K562 (cell line): ENCODE measurements around the gene KIFC3. TPM values are rescaled to one million over a fixed set of nuclear protein-coding genes. Genes with fewer than 3 reads are reported as not detected.
A peak's percentile ranks its signal among the peaks of the same experiment; 100 is the strongest.

Experiments
- ATAC-seq: fragments of 200-7000 bp; cut with Tn5 transposase; 3 replicates; pipeline ENCODE4 v1.9.1; 2020; ENCODE audit warnings: moderate library complexity
- BruUV-seq: library from RNA; stranded (reverse); fragments of 400-500 nt; replicated peaks from 2 replicates; lab custom pipeline; 2021; lab: Mats Ljungman, UMichigan
- CTCF ChIA-PET: fragments of 300-600 bp; formaldehyde crosslinking; extraction: SDS; loops from one replicate; lab custom pipeline; 2021; ENCODE audit warnings: low intra/inter-chr PET ratio; lab: Yijun Ruan, JAX
- POLR2A ChIA-PET: fragments of 300-600, 350-650 bp; sonication (Branson Sonifier 250); formaldehyde crosslinking; extraction: SDS; loops from one replicate; lab custom pipeline; 2021; ENCODE audit warnings: antibody characterized with exemption, inconsistent platforms; lab: Yijun Ruan, JAX
- DNase-seq, 4 experiments: peaks; one replicate each; pipeline versions ENCODE4 v3.0.0 to v3.0.0-alpha.2; 2011 to 2018; ENCODE audit warnings: low spot score in 3 of 4, mixed read lengths in 3 of 4; ENCODE audit errors: extremely low read depth in 1 of 4
- FAIRE-seq: peaks from 2 replicates; lab custom pipeline; 2011; peaks lifted over from hg19 to GRCh38; lab: Jason Lieb, UNC
- H2AFZ ChIP-seq: 2 replicates; pipeline ENCODE4 v1.6.0; 2011; ENCODE audit warnings: low read depth, low read length, control low read depth, inconsistent platforms
- H3K27ac ChIP-seq: fragments of 200-600 bp; 3 replicates; pipeline ENCODE4 v1.8.0; 2011; ENCODE audit warnings: low read depth, mild to moderate bottlenecking, control low read depth, inconsistent platforms, low read length, moderate library complexity, mixed read lengths; ENCODE audit errors: extremely low read depth
- H3K27me3 ChIP-seq, 2 experiments: fragments of 300-600 bp in 1 of 2; 2 replicates in 1 of 2; 3 replicates in 1 of 2; pipeline versions ENCODE4 v1.6.0 to v1.8.0; 2011; ENCODE audit warnings: inconsistent platforms in 2 of 2, low read length in 2 of 2, mild to moderate bottlenecking in 1 of 2, mixed read lengths in 1 of 2, moderate library complexity in 1 of 2; ENCODE audit not compliant: control insufficient read depth in 2 of 2, insufficient read depth in 2 of 2
- H3K36me3 ChIP-seq: fragments of 300-600 bp; 3 replicates; pipeline ENCODE4 v1.8.0; 2011; ENCODE audit warnings: mild to moderate bottlenecking, low read length, inconsistent platforms; ENCODE audit not compliant: control insufficient read depth, insufficient read depth
- H3K4me1 ChIP-seq, 2 experiments: fragments of 200-600 bp in 1 of 2; replicated peaks in 1 of 2; 2 replicates in 1 of 2; 3 replicates in 1 of 2; pipeline versions ENCODE4 v1.5.1 to v1.8.0; 2011; ENCODE audit warnings: inconsistent platforms in 2 of 2, low read length in 2 of 2, mild to moderate bottlenecking in 1 of 2, mixed read lengths in 1 of 2, moderate library complexity in 1 of 2; ENCODE audit not compliant: control insufficient read depth in 2 of 2, insufficient read depth in 2 of 2
- H3K4me2 ChIP-seq: 2 replicates; pipeline ENCODE4 v1.6.1; 2011; ENCODE audit warnings: low read length, control low read depth, inconsistent platforms, mixed read lengths; ENCODE audit not compliant: insufficient read depth
- H3K4me3 ChIP-seq: fragments of 200-600 bp; sonication (generic), shearing (Covaris generic); 2 replicates; pipeline ENCODE4 v1.5.1; 2016; ENCODE audit warnings: control low read depth, inconsistent platforms
- H3K79me2 ChIP-seq: fragments of 200-600 bp; 3 replicates; pipeline ENCODE4 v1.8.0; 2011; ENCODE audit warnings: low read length, inconsistent platforms; ENCODE audit not compliant: control insufficient read depth, insufficient read depth
- H3K9ac ChIP-seq, 2 experiments: 2 replicates each; pipeline versions ENCODE4 v1.6.0 to v1.6.1; 2011; ENCODE audit warnings: low read depth in 2 of 2, low read length in 2 of 2, control low read depth in 1 of 2, inconsistent platforms in 1 of 2, mild to moderate bottlenecking in 1 of 2, mixed read lengths in 1 of 2; ENCODE audit not compliant: insufficient read depth in 1 of 2
- H3K9me1 ChIP-seq: one replicate; pipeline ENCODE4 v1.6.0; 2011; ENCODE audit warnings: inconsistent platforms, mild to moderate bottlenecking, low read length, moderate library complexity; ENCODE audit not compliant: control insufficient read depth, insufficient read depth
- H3K9me3 ChIP-seq: replicated peaks from 2 replicates; pipeline ENCODE4 v1.5.1; 2011; ENCODE audit warnings: low read depth, low read length, inconsistent platforms; ENCODE audit not compliant: control insufficient read depth, insufficient read depth
- H4K20me1 ChIP-seq: replicated peaks from 2 replicates; pipeline ENCODE4 v1.6.1; 2011; ENCODE audit warnings: low read length, inconsistent platforms, mixed read lengths; ENCODE audit not compliant: control insufficient read depth, insufficient read depth
- GABPA ChIP-seq: fragments of 200-800 bp; sonication (Bioruptor generic); conservative IDR thresholded peaks from 2 replicates; pipeline ENCODE4 v1.6.1; 2016; ENCODE audit warnings: low read depth, missing genetic modification characterization, missing compliant biosample characterization
- GMEB1 ChIP-seq: fragments of 250-450 bp; sonication (Bioruptor Pico); IDR thresholded peaks from 2 replicates; pipeline ENCODE4 v1.4.0; 2020; ENCODE audit warnings: mild to moderate bottlenecking
- MAZ ChIP-seq, 2 experiments: fragments of 450-650 bp in 1 of 2; sonication (generic) in 1 of 2; formaldehyde crosslinking; IDR thresholded peaks in 1 of 2; conservative IDR thresholded peaks in 1 of 2; 2 replicates each; pipeline versions ENCODE4 v1.4.0 to v1.5.0; 2020; ENCODE audit warnings: mild to moderate bottlenecking in 1 of 2, missing genetic modification reagents in 1 of 2
- PREB ChIP-seq: sonication (generic); formaldehyde crosslinking; IDR thresholded peaks from 2 replicates; pipeline ENCODE4 v1.8.1; 2023; ENCODE audit warnings: mild to moderate bottlenecking, missing genetic modification reagents
- SAP30 ChIP-seq: fragments of 200-600 bp; sonication (generic); IDR thresholded peaks from 2 replicates; pipeline ENCODE4 v1.6.1; 2012; ENCODE audit warnings: borderline replicate concordance, low read depth, mild to moderate bottlenecking, moderate library complexity, low read length, control low read depth, inconsistent platforms; ENCODE audit not compliant: insufficient read depth, poor library complexity, severe bottlenecking
- SP1 ChIP-seq: sonication (generic); formaldehyde crosslinking; IDR thresholded peaks from 2 replicates; pipeline ENCODE4 v1.8.1; 2022; ENCODE audit warnings: mild to moderate bottlenecking, missing genetic modification reagents
- TEAD4 ChIP-seq, 2 experiments: sonication (generic) in 1 of 2; formaldehyde crosslinking in 1 of 2; IDR thresholded peaks; 2 replicates each; pipeline versions ENCODE4 v1.6.1 to v1.8.0; 2012 to 2022; ENCODE audit warnings: borderline replicate concordance in 1 of 2, inconsistent platforms in 1 of 2, low read length in 1 of 2, mild to moderate bottlenecking in 1 of 2, missing genetic modification reagents in 1 of 2
- ZBTB17 ChIP-seq: fragments of 450-650 bp; formaldehyde crosslinking; IDR thresholded peaks from 2 replicates; pipeline ENCODE4 v1.4.0; 2020; ENCODE audit warnings: mild to moderate bottlenecking
- ZNF274 ChIP-seq: IDR thresholded peaks from 2 replicates; pipeline ENCODE4 v1.6.1; 2011; ENCODE audit warnings: low read depth, mild to moderate bottlenecking, low read length, moderate library complexity, borderline replicate concordance
- ZNF408 ChIP-seq: fragments of 250-450 bp; sonication (Bioruptor Pico); IDR thresholded peaks from 2 replicates; pipeline ENCODE4 v1.4.0; 2020; ENCODE audit warnings: low read depth, mild to moderate bottlenecking, moderate library complexity
- ZNF561 ChIP-seq: fragments of 450-650 bp; formaldehyde crosslinking; conservative IDR thresholded peaks from 2 replicates; pipeline ENCODE4 v1.4.0; 2020; ENCODE audit warnings: mild to moderate bottlenecking, moderate library complexity
- ZNF639 ChIP-seq, 2 experiments: fragments of 200-800 bp in 1 of 2; sonication (Bioruptor generic) in 1 of 2; sonication (generic) in 1 of 2; formaldehyde crosslinking in 1 of 2; IDR thresholded peaks in 1 of 2; conservative IDR thresholded peaks in 1 of 2; 2 replicates each; pipeline versions ENCODE4 v1.5.0 to v1.6.1; 2016 to 2020; ENCODE audit warnings: missing compliant biosample characterization in 1 of 2, missing genetic modification characterization in 1 of 2, missing genetic modification reagents in 1 of 2
- ZNF780A ChIP-seq: fragments of 250-450 bp; sonication (Bioruptor Pico); IDR thresholded peaks from 2 replicates; pipeline ENCODE4 v1.5.0; 2021; ENCODE audit warnings: mild to moderate bottlenecking
- WGBS: fragments of 100-300 bp; shearing (Covaris generic); methylation state at CpG from one replicate; pipeline ENCODE4 v1.1.6; 2016; ENCODE audit warnings: low coverage, mixed read lengths; ENCODE audit not compliant: insufficient coverage; ENCODE audit errors: missing lambda C conversion rate; 5-methylcytosine and 5-hydroxymethylcytosine counted together
- in situ Hi-C: fragments of 300-500 bp; cut with MboI; formaldehyde crosslinking; loops from 4 replicates; pipeline ENCODE4 v1.15.0; 2018; ENCODE audit warnings: inconsistent platforms, mixed read lengths
- intact Hi-C: fragments of 100-400 bp; cut with micrococcal nuclease; formaldehyde crosslinking; loops from 2 replicates; pipeline ENCODE4 v1.14.2; 2022
- polyA plus RNA-seq, 8 experiments: library from polyadenylated mRNA; depleted of rRNA in 4 of 8; stranded (reverse) in 5 of 8; unstranded in 3 of 8; fragments of >200 nt; fragmentation: Nextera tagmentation in 2 of 8; fragmentation: Illumina TruSeq in 1 of 8; extraction: Ambion mirVana in 2 of 8; extraction: Trizol in 1 of 8; gene quantifications; 2 replicates each; pipeline versions ENCODE4 v1.2.1 to v1.2.3, GENCODE V29; 2011 to 2014; ENCODE audit warnings: inconsistent platforms in 1 of 8, missing spikeins in 1 of 8
- total RNA-seq, 7 experiments: library from RNA; depleted of rRNA in 6 of 7; stranded (reverse); fragments of >200 nt in 6 of 7; fragmentation: Illumina TruSeq in 2 of 7; extraction: Trizol in 2 of 7; gene quantifications; 2 replicates each; pipeline versions ENCODE4 v1.2.1 to v1.2.3, GENCODE V29; 2011 to 2021; ENCODE audit warnings: low replicate concordance in 1 of 7

KIFC3 gene
- total and polyA plus RNA-seq, 9 of the 15 experiments (the other 6 are each of a cell fraction or from before 2014, with no cell fraction given) = 0.23 to 105 (median 26.2) TPM

GRCh38 chr16:57801098-57801808, 1.0 kb downstream of the KIFC3 start:
- Histone ChIP-seq H3K27me3 (no peaks in the 10 kb centered on the region), H3K36me3 (peaks cover 33% of the 10 kb centered on the region), H3K79me2 (peaks cover 44% of the 10 kb centered on the region), H4K20me1 (peaks cover 4% of the 10 kb centered on the region; the same call in 1 of the 2 replicates), H3K9me1 (no peaks in the 10 kb centered on the region), H3K9me3 (no peaks in the 10 kb centered on the region), H3K4me3 (peak overlapping the region; percentile 61), H3K4me2 (peak overlapping the region; percentile 95), H2AFZ (peak overlapping the region; percentile 37; the same call in 1 of the 2 replicates), H3K27ac (peak overlapping the region; percentile 86), H3K9ac (peak overlapping the region; percentile 76 to 96), H3K4me1 (peaks cover 53 to 61% of the 10 kb centered on the region in 2 experiments)
- ATAC-seq (peak; percentile 24), DNase-seq (peak in 1 of 4 experiments; percentile 40), FAIRE-seq (no peak)
- POLR2A ChIA-PET = interaction anchor here (0.6 to 4.5 kb wide), 7 partner anchors 9 to 591 kb away, joined by 3 to 20 read pairs (median 3); partner anchors contain the start of gene GINS3
- TSS peak; percentile 37 for BruUV-seq
- 0% methylated on average over 5 of the region's 5 CpGs for WGBS
- CTCF ChIA-PET = interaction anchor here (1.2 kb wide), 1 partner anchor 62 kb away, joined by 9 read pairs; no protein-coding TSS in a partner anchor
- in situ Hi-C loops (no loop called here), intact Hi-C loops (loop anchor here (2.0 kb wide), 1 partner anchor 58 kb away; no protein-coding TSS in a partner anchor)
- TF ChIP-seq PREB (no peak), TEAD4 (IDR thresholded peaks at IDR 0.05; ENCODE audit: low read length) (0 out of 2 replicates have a peak, but pooled peaks have one; percentile 10), TEAD4 (CRISPR knock-in tag; IDR thresholded peaks at IDR 0.05; ENCODE audit: borderline replicate concordance) (no peak), ZNF408 (CRISPR knock-in tag) (no peak), ZNF274 (no peak), ZNF561 (CRISPR knock-in tag) (no peak), ZNF780A (CRISPR knock-in tag) (no peak), ZBTB17 (CRISPR knock-in tag) (no peak), SAP30 (peak; percentile 20), GABPA (tag) (0 out of 2 replicates have a peak, but pooled peaks have one; percentile 7), MAZ (CRISPR knock-in tag; conservative IDR thresholded peaks at IDR 0.05 in 1 of 2, IDR thresholded peaks at IDR 0.05 in 1 of 2) (0 out of 4 replicates have a peak, but pooled peaks of 1 of the 2 experiments have one; percentile 28), ZNF639 (CRISPR knock-in tag; conservative IDR thresholded peaks at IDR 0.05 in 1 of 2, IDR thresholded peaks at IDR 0.05 in 1 of 2) (0 out of 4 replicates have a peak, but pooled peaks of 1 of the 2 experiments have one; percentile 31), SP1 (CRISPR knock-in tag) (peak; percentile 44; the same call in 1 of the 2 replicates), GMEB1 (CRISPR knock-in tag) (no peak)
